Lower lobe of right lung (tissue), 2 donors: ENCODE results near the gene MPPED1. TPM values are rescaled to one million over a fixed set of nuclear protein-coding genes. Genes with fewer than 3 reads are reported as not detected.

Experiments
- ATAC-seq, 2 donors: fragments of 200-7000 bp; cut with Tn5 transposase; one replicate each; pipeline ENCODE4 v1.9.1; 2020 to 2022; ENCODE audit warnings: mild to moderate bottlenecking in 2 of 2, moderate library complexity in 2 of 2
- DNase-seq: peaks from one replicate; pipeline ENCODE4 v3.0.0-alpha.2; 2020
- H3K27ac ChIP-seq: fragments of 200-600 bp; one replicate; pipeline ENCODE4 v1.8.0; 2022
- H3K27me3 ChIP-seq: fragments of 200-600 bp; one replicate; pipeline ENCODE4 v1.8.0; 2022; ENCODE audit warnings: low read depth
- H3K36me3 ChIP-seq: fragments of 200-600 bp; one replicate; pipeline ENCODE4 v1.8.0; 2022; ENCODE audit warnings: mild to moderate bottlenecking
- H3K4me1 ChIP-seq: fragments of 200-600 bp; one replicate; pipeline ENCODE4 v1.8.0; 2022
- H3K4me3 ChIP-seq: fragments of 200-600 bp; one replicate; pipeline ENCODE4 v1.8.0; 2022; ENCODE audit warnings: mild to moderate bottlenecking
- H3K9me3 ChIP-seq: fragments of 200-600 bp; one replicate; pipeline ENCODE4 v1.8.0; 2022
- CTCF ChIP-seq: fragments of 200-600 bp; IDR thresholded peaks from one replicate; pipeline ENCODE4 v1.8.0; 2022; ENCODE audit warnings: antibody characterized with exemption, mild to moderate bottlenecking
- intact Hi-C: fragments of 100-400 bp; cut with DNase I; formaldehyde crosslinking; loops from one replicate; pipeline ENCODE4 v1.11.0; 2022
- total RNA-seq: library from RNA; stranded (reverse); fragmentation: NEBNext Ultra II Directional; extraction: Animal tissue kit (Norgen Biotek cat#: 25700); gene quantifications from one replicate; pipeline ENCODE4 v1.2.1, GENCODE V29; 2021
- donor health status: DM: no; HTN: yes; CAD: no; lungs with severe emphysema.

Gene MPPED1
- total RNA-seq, 1 donor from 2014 or later = not detected

DNA sequence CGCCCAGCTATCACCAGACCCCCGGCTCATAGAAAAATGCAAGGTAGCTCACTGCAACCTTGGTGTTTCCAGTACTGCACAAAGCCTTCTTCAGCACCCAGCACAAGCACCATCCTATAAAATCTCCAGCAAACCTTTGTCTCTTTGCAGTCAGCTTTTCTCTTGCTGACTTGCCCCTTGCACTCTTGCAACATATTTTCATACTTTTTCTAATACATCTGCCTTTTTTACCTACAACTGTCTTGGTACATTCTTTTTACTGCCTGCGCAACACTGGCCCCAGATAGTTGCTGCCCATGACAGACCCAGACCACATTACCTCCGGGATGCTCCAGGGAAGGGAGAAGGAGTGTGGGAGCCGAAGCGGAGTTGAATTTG, 142.4 kb downstream of the MPPED1 start:
- H3K36me3 ChIP-seq = no peaks in the 10 kb centered on the region
- no peak overlapping the region for H3K4me3 ChIP-seq
- DNase-seq (no peak), ATAC-seq (no peak)
- H3K27ac ChIP-seq = no peak overlapping the region
- intact Hi-C loops = no loop called here
- TF ChIP-seq CTCF = no peak
- no peaks in the 10 kb centered on the region for H3K4me1 ChIP-seq
- no peaks in the 10 kb centered on the region for H3K9me3 ChIP-seq
- no peaks in the 10 kb centered on the region for H3K27me3 ChIP-seq

- Histone ChIP-seq H3K27ac (no peak overlapping the region), H3K9me3 (no peaks in the 10 kb centered on the region), H3K36me3 (no peaks in the 10 kb centered on the region), H3K27me3 (no peaks in the 10 kb centered on the region), H3K4me1 (no peaks in the 10 kb centered on the region), H3K4me3 (no peak overlapping the region)
- intact Hi-C loops = no loop called here
- ATAC-seq (no peak), DNase-seq (no peak)
- no peak for TF ChIP-seq CTCF
These were observed 143.0 kb downstream of the MPPED1 start for GRCh38 chr22:43554694-43555365.

- intact Hi-C loops = no loop called here
- no peak overlapping the region for H3K27ac ChIP-seq
- ATAC-seq (no peak), DNase-seq (no peak)
- H3K36me3 ChIP-seq = no peaks in the 10 kb centered on the region
- no peak overlapping the region for H3K4me3 ChIP-seq
- TF ChIP-seq CTCF = no peak
- no peaks in the 10 kb centered on the region for H3K27me3 ChIP-seq
- H3K4me1 ChIP-seq = no peaks in the 10 kb centered on the region
- H3K9me3 ChIP-seq = no peaks in the 10 kb centered on the region
These were observed 144.0 kb downstream of the MPPED1 start for GRCh38 chr22:43555561-43556515.

Other genes starting within 250 kb of the MPPED1 start
- gene TTLL12, start 224.9 kb upstream of the MPPED1 start, total RNA-seq = 21.6 TPM
- gene SCUBE1, start 68.6 kb upstream of the MPPED1 start, total RNA-seq = 16.6 TPM